ENCODE results near the gene ACOT2. TPM values are rescaled to one million over a fixed set of nuclear protein-coding genes. Genes with fewer than 3 reads are reported as not detected.
"Not testable (repeated sequence)": the region's sequence is repeated elsewhere in the genome, so short reads cannot be mapped to it uniquely, and the experiment has no call there.

ACOT2 gene, protein sequence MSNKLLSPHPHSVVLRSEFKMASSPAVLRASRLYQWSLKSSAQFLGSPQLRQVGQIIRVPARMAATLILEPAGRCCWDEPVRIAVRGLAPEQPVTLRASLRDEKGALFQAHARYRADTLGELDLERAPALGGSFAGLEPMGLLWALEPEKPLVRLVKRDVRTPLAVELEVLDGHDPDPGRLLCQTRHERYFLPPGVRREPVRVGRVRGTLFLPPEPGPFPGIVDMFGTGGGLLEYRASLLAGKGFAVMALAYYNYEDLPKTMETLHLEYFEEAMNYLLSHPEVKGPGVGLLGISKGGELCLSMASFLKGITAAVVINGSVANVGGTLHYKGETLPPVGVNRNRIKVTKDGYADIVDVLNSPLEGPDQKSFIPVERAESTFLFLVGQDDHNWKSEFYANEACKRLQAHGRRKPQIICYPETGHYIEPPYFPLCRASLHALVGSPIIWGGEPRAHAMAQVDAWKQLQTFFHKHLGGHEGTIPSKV
- total RNA-seq = 10 to 100 TPM; 25.9 to 95.0 (median 72.7) TPM

DNA sequence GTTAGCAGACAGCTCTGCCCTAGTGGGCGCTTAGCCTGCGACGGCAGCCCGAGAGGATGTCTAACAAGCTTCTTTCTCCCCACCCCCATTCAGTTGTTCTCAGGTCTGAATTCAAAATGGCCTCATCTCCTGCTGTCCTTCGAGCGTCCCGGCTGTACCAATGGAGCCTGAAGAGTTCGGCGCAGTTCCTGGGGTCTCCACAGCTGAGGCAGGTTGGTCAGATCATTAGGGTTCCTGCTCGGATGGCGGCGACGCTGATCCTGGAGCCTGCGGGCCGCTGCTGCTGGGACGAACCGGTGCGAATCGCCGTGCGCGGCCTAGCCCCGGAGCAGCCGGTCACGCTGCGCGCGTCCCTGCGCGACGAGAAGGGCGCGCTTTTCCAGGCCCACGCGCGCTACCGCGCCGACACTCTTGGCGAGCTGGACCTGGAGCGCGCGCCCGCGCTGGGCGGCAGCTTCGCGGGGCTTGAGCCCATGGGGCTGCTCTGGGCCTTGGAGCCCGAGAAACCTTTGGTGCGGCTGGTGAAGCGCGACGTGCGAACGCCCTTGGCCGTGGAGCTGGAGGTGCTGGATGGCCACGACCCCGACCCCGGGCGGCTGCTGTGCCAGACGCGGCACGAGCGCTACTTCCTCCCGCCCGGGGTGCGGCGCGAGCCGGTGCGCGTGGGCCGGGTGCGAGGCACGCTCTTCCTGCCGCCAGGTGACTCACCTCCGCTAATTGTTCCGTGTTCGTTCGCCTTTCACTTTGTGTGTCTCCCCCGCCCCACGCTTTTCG lies at the start of gene ACOT2:
Gene ACOT2 (plus strand): TSS at position 29 of the 774 bp plus-strand sequence. CDS start 28 bp downstream, at position 57.
- Histone ChIP-seq H3K4me1 (peaks cover 0 to 24% (median 17%) of the 10 kb centered on the region in 4 donors), H3K27ac (peak within 1 kb of the TSS; percentile 76 to 93 (median 86)), H3K4me3 (peak within 1 kb of the TSS; percentile 45 to 73 (median 64))
- TF ChIP-seq, protein P1, sequence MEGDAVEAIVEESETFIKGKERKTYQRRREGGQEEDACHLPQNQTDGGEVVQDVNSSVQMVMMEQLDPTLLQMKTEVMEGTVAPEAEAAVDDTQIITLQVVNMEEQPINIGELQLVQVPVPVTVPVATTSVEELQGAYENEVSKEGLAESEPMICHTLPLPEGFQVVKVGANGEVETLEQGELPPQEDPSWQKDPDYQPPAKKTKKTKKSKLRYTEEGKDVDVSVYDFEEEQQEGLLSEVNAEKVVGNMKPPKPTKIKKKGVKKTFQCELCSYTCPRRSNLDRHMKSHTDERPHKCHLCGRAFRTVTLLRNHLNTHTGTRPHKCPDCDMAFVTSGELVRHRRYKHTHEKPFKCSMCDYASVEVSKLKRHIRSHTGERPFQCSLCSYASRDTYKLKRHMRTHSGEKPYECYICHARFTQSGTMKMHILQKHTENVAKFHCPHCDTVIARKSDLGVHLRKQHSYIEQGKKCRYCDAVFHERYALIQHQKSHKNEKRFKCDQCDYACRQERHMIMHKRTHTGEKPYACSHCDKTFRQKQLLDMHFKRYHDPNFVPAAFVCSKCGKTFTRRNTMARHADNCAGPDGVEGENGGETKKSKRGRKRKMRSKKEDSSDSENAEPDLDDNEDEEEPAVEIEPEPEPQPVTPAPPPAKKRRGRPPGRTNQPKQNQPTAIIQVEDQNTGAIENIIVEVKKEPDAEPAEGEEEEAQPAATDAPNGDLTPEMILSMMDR (IDR thresholded peaks at IDR 0.05) = peak in 2 of 5 experiments; percentile 19 to 37
- peak; percentile 39 to 41 for TF ChIP-seq POLR2A (IDR thresholded peaks at IDR 0.05)
- TF ChIP-seq EP300 (IDR thresholded peaks at IDR 0.05) = peak in 1 of 2 donors; percentile 63
- H3K27me3 ChIP-seq, H3K9me3 ChIP-seq, H3K36me3 ChIP-seq: not testable (repeated sequence)
- 1 to 3% methylated on average over 17 to 31 of the region's 83 CpGs for WGBS, 2 donors
- peak; percentile 46 to 56 for DNase-seq (ENCODE audit: low spot score in 2 of 2)

DNA sequence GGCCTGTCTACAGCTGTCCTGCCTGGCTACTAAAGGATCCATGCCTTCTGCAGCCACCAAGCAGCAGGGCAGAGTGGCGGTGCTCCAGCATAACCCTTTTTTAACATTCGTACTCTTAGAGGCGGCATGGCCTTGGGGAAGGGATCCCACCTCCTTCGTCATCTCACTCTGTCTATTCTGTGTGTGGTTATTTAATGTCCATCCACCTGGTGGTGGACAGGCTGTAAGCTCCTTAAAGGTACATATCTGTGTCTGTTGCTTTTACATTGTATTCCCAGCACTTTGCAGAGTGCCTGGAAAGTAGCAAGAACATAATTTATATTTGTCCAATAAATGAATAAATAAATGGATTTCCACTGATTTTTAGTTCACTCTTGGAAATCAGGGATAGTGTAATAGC lies 47.8 kb upstream of the ACOT2 start:
- Histone ChIP-seq H3K27me3 (no peaks in the 10 kb centered on the region), H3K4me3 (no peak overlapping the region), H3K9me3 (no peaks in the 10 kb centered on the region), H3K4me1 (no peaks in the 10 kb centered on the region), H3K36me3 (peaks cover 0 to 48% (median 3%) of the 10 kb centered on the region in 3 donors), H3K27ac (no peak overlapping the region)
- WGBS, 2 donors = 78 to 100% methylated on average over 4 of the region's 4 CpGs
- DNase-seq (ENCODE audit: low spot score in 2 of 2) = no peak
- TF ChIP-seq EP300 (IDR thresholded peaks at IDR 0.05) = no peak
- no peak for TF ChIP-seq POLR2A (IDR thresholded peaks at IDR 0.05)
- TF ChIP-seq, protein P1 (IDR thresholded peaks at IDR 0.05) = no peak

DNA sequence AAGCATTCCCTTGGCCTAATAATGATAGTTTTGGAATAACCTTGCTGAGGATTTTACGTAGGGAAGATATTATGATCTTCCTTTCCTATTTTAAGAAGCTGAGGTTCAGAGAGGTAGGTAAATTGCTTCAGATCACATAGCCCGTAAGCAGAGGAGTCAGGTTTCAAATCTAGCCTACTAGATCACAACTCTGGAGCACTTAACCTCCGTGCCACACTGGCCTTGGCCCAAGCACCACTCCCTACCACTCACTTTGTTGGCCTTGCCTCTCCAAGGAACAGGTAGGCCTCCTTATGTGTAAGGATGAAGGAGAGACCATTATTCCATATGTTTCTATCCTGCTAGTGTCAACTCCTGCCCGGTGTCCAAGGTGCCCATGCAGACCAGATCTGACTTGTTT lies 44.5 kb upstream of the ACOT2 start:
- DNase-seq (ENCODE audit: low spot score in 2 of 2) = no peak
- Histone ChIP-seq H3K27me3 (no peaks in the 10 kb centered on the region), H3K27ac (no peak overlapping the region), H3K4me1 (no peaks in the 10 kb centered on the region), H3K4me3 (no peak overlapping the region), H3K9me3 (no peaks in the 10 kb centered on the region), H3K36me3 (peaks cover 0 to 43% (median 3%) of the 10 kb centered on the region in 3 donors)
- TF ChIP-seq, protein P1 (IDR thresholded peaks at IDR 0.05) = no peak
- TF ChIP-seq POLR2A (IDR thresholded peaks at IDR 0.05) (no peak), EP300 (IDR thresholded peaks at IDR 0.05) (no peak)
- WGBS, 2 donors = 81 to 82% methylated on average over 4 of the region's 4 CpGs

DNA sequence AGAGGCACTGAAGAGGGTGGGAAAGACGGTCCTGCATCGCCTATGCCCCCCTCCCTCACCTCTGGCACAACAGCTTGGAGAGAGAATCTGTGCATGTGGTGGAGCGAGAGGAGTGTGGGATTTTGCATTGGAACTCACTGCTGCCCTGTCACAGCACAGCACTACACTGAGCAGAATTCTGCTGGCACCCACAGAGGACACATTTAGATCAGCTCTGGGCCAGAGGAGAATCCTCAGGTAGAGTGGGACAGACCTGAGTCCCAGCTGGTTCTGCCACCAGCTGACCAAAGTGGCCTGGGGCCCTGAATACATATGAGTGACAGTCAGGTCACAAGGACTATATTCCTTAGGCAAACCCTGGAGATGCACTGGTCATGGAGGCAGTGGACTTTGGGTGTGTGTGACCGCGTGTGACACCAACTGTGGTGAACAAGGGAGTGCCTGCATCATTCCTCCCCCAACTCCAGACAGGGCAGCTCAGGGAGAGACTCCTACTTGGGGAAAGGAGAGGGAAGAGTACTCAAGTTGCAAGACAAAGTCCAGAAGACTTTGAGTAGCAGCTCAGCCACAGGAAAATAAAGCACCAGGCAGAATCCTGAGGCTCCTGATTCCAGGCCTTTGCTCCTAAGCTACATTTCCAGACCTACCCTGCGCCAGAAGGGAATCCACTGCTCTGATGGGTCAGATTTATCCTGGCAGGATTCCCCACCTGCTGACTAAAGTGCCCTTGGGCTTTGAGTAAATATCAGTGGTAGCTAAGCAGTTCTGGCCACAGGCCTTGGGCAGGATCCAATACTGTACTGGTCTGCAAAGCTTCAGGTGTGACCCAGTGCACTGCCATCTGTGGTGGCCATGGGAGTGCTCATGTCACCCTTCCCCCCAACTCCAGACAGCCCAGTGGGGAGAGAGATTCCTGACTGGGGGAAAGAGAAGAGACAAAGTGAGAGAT lies 42.7 kb upstream of the ACOT2 start:
- 82 to 91% methylated on average over 6 of the region's 6 CpGs for WGBS, 2 donors
- Histone ChIP-seq H3K27ac (no peak overlapping the region), H3K9me3 (no peaks in the 10 kb centered on the region), H3K36me3 (peaks cover 0 to 35% (median 3%) of the 10 kb centered on the region in 3 donors), H3K4me3 (no peak overlapping the region), H3K4me1 (no peaks in the 10 kb centered on the region), H3K27me3 (no peaks in the 10 kb centered on the region)
- no peak for DNase-seq (ENCODE audit: low spot score in 2 of 2)
- TF ChIP-seq EP300 (IDR thresholded peaks at IDR 0.05) (no peak), POLR2A (IDR thresholded peaks at IDR 0.05) (no peak)
- TF ChIP-seq, protein P1 (IDR thresholded peaks at IDR 0.05) = no peak

DNA sequence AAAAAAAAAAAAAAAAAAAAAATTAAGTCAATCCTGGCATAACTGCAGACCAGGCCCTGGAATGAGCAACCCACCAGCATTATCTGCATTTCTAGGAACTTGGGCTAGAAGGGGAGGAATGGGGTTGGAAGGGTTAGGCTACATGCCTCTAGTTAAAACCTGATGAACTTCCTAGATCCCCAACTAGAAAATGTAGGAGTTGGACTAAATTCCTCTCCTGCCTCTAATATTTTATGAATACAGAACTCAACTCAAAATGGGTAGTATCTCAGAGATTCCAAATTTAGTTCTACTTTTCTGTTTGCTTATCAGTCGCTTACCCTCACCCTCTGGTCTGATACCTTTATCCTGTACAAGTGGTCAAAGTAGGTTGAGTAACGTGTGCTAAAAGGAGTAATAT lies 39.7 kb upstream of the ACOT2 start:
- H3K27ac ChIP-seq; H3K4me1 ChIP-seq; H3K4me3 ChIP-seq; DNase-seq (ENCODE audit: low spot score in 2 of 2); H3K27me3 ChIP-seq; H3K9me3 ChIP-seq: not testable (repeated sequence)
- H3K36me3 ChIP-seq = peaks cover 0 to 16% (median 0%) of the 10 kb centered on the region in 3 donors
- WGBS, 2 donors = 85 to 90% methylated on average over 2 of the region's 2 CpGs

DNA sequence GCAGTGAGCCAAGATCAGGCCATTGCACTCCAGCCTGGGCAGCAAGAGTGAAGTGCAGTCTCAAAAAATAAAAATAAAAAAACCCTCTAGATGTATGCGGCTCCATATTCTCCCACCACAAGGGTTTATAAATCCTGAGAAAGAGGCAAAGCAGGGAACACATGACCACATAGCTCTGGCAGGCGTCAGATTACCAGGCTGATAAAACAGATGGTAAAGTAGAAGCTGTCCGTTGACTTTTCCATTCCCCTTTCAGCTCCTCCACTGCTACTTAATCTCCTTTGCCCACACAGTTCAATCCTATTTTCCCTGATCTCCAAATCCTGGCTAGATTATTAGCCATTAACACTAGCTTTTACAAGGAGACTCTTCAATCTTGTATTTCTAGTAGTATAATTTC lies 37.0 kb upstream of the ACOT2 start:
- H3K4me1 ChIP-seq; H3K9me3 ChIP-seq; H3K4me3 ChIP-seq; H3K36me3 ChIP-seq; H3K27me3 ChIP-seq; H3K27ac ChIP-seq; DNase-seq (ENCODE audit: low spot score in 2 of 2): not testable (repeated sequence)
- 59% methylated on average over 3 of the region's 3 CpGs for WGBS, 2 donors

DNA sequence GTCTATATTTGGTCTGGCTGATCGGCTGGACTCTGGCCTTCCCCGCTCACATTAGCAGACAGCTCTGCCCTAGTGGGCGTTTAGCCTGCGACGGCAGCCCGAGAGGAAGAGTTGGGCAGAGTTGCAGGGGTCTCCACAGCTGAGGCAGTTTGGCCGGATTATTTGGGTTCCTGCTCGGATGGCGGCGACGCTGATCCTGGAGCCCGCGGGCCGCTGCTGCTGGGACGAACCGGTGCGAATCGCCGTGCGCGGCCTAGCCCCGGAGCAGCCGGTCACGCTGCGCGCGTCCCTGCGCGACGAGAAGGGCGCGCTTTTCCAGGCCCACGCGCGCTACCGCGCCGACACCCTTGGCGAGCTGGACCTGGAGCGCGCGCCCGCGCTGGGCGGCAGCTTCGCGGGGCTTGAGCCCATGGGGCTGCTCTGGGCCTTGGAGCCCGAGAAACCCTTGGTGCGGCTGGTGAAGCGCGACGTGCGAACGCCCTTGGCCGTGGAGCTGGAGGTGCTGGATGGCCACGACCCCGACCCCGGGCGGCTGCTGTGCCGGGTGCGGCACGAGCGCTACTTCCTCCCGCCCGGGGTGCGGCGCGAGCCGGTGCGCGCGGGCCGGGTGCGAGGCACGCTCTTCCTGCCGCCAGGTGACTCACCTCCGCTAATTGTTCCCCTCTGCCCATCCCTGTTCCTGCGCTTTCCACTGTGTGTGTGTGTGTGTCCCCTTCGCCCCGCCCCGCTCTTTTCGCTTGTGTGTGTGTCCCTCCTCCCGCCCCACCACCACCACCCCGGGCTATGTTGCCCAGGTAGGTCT lies 31.6 kb upstream of the ACOT2 start:
- peak overlapping the region in 3 of 4 donors; percentile 64 to 91 (median 72) for H3K27ac ChIP-seq
- not testable (repeated sequence) for H3K4me1 ChIP-seq; H3K36me3 ChIP-seq; H3K27me3 ChIP-seq; H3K9me3 ChIP-seq; DNase-seq (ENCODE audit: low spot score in 2 of 2)
- H3K4me3 ChIP-seq = peak overlapping the region in 3 of 4 donors; percentile 36 to 56 (median 37)
- 0 to 3% methylated on average over 3 to 7 of the region's 84 CpGs for WGBS, 2 donors
